HG03139 (cell line): ENCODE measurements around the gene ADM5.

ENCODE experiments used
- ATAC-seq: cut with Tn5 transposase; IDR thresholded peaks from one replicate; pipeline ENCODE4 v1.9.1; 2021; ENCODE audit not compliant: unreplicated experiment

ADM5 gene

GRCh38 chr19:49689133-49690078 is at the start of gene ADM5:
TSS of gene ADM5 (plus strand) at chr19:49689594. CDS start at chr19:49689838, 244 bp downstream.
- no peak for ATAC-seq

GRCh38 chr19:49640113-49640898 is 49.1 kb upstream of the ADM5 start, which contains the start of gene RRAS:
TSS of gene RRAS (minus strand) at chr19:49640143. CDS start at chr19:49640098, 45 bp downstream.
- ATAC-seq, result peak; percentile 53

- ATAC-seq, result peak; percentile 48
Measured at GRCh38 chr19:49641688-49642491, 47.5 kb upstream of the ADM5 start, which contains the start of gene SCAF1. TSS of gene SCAF1 (plus strand) at chr19:49642209. CDS start at chr19:49645027, 2,818 bp downstream.

GRCh38 chr19:49642492-49643035 is 46.8 kb upstream of the ADM5 start:
- ATAC-seq, result no peak

GRCh38 chr19:49643466-49643865 is 45.9 kb upstream of the ADM5 start:
- ATAC-seq, result no peak

- no peak for ATAC-seq
Measured at GRCh38 chr19:49645592-49645991, 43.8 kb upstream of the ADM5 start.

- no peak for ATAC-seq
Measured at GRCh38 chr19:49645995-49646394, 43.4 kb upstream of the ADM5 start.

- ATAC-seq, result no peak
Measured at GRCh38 chr19:49646586-49646985, 42.8 kb upstream of the ADM5 start.

- ATAC-seq, result no peak
Measured at GRCh38 chr19:49651029-49651819, 38.2 kb upstream of the ADM5 start.

GRCh38 chr19:49651820-49652550 is 37.4 kb upstream of the ADM5 start:
- no peak for ATAC-seq

GRCh38 chr19:49652551-49653465 is 36.6 kb upstream of the ADM5 start:
- no peak for ATAC-seq

GRCh38 chr19:49653466-49653806 is 36.0 kb upstream of the ADM5 start:
- ATAC-seq, result no peak

- ATAC-seq, result no peak
Measured at GRCh38 chr19:49654581-49654980, 34.8 kb upstream of the ADM5 start.

GRCh38 chr19:49655570-49656455 is 33.6 kb upstream of the ADM5 start:
- no peak for ATAC-seq

- ATAC-seq, result no peak
Measured at GRCh38 chr19:49656456-49657109, 32.8 kb upstream of the ADM5 start.

GRCh38 chr19:49657493-49658138 is 31.8 kb upstream of the ADM5 start:
- no peak for ATAC-seq
